PFSK-1 (cell line): ENCODE data around the gene ZNF710.

Experiments used
- FOXP2 ChIP-seq: optimal IDR thresholded peaks from 2 replicates; pipeline ENCODE3; 2011; ENCODE audit warnings: borderline replicate concordance, control low read depth, inconsistent platforms; ENCODE audit not compliant: insufficient read depth; ENCODE audit errors: extremely low read length, extremely low read depth
- POLR2AphosphoS5 ChIP-seq: IDR thresholded peaks from 2 replicates; pipeline ENCODE4 v1.6.1; 2012; ENCODE audit warnings: low read depth, mild to moderate bottlenecking, control low read depth, low read length, moderate library complexity
- SIN3A ChIP-seq: IDR thresholded peaks from 2 replicates; pipeline ENCODE4 v1.6.1; 2012; ENCODE audit warnings: mild to moderate bottlenecking, low read length, moderate library complexity, borderline replicate concordance; ENCODE audit not compliant: insufficient read depth
- TAF1 ChIP-seq: IDR thresholded peaks from 2 replicates; pipeline ENCODE4 v1.6.1; 2012; ENCODE audit warnings: low read length, control low read depth, borderline replicate concordance; ENCODE audit not compliant: insufficient read depth
- TF ChIP-seq, protein P1 (sequence below), 2 experiments: IDR thresholded peaks; 2 replicates each; pipeline versions ENCODE4 v1.6.1 to v1.8.0; 2011 to 2012; ENCODE audit warnings: low read depth in 2 of 2, low read length in 2 of 2, control low read depth in 1 of 2, inconsistent platforms in 1 of 2, mild to moderate bottlenecking in 1 of 2, moderate library complexity in 1 of 2; ENCODE audit not compliant: insufficient read depth in 1 of 2

Gene ZNF710

GRCh38 chr15:90001683-90002427 is 731 bp downstream of the ZNF710 start:
- TF ChIP-seq, protein P1, sequence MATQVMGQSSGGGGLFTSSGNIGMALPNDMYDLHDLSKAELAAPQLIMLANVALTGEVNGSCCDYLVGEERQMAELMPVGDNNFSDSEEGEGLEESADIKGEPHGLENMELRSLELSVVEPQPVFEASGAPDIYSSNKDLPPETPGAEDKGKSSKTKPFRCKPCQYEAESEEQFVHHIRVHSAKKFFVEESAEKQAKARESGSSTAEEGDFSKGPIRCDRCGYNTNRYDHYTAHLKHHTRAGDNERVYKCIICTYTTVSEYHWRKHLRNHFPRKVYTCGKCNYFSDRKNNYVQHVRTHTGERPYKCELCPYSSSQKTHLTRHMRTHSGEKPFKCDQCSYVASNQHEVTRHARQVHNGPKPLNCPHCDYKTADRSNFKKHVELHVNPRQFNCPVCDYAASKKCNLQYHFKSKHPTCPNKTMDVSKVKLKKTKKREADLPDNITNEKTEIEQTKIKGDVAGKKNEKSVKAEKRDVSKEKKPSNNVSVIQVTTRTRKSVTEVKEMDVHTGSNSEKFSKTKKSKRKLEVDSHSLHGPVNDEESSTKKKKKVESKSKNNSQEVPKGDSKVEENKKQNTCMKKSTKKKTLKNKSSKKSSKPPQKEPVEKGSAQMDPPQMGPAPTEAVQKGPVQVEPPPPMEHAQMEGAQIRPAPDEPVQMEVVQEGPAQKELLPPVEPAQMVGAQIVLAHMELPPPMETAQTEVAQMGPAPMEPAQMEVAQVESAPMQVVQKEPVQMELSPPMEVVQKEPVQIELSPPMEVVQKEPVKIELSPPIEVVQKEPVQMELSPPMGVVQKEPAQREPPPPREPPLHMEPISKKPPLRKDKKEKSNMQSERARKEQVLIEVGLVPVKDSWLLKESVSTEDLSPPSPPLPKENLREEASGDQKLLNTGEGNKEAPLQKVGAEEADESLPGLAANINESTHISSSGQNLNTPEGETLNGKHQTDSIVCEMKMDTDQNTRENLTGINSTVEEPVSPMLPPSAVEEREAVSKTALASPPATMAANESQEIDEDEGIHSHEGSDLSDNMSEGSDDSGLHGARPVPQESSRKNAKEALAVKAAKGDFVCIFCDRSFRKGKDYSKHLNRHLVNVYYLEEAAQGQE (IDR thresholded peaks at IDR 0.05; ENCODE audit: insufficient read depth in 1 of 2, low read depth in 2 of 2, low read length in 2 of 2), result no peak
- TF ChIP-seq POLR2AphosphoS5, result 0 out of 2 replicates have a peak, but pooled peaks have one; percentile 14
- TF ChIP-seq FOXP2, result no peak

GRCh38 chr15:90002428-90002844 is 1.3 kb downstream of the ZNF710 start:
- TF ChIP-seq TAF1 (no peak), SIN3A (no peak), POLR2AphosphoS5 (no peak), FOXP2 (no peak)
- TF ChIP-seq, protein P1 (IDR thresholded peaks at IDR 0.05; ENCODE audit: insufficient read depth in 1 of 2, low read depth in 2 of 2, low read length in 2 of 2), result no peak

DNA sequence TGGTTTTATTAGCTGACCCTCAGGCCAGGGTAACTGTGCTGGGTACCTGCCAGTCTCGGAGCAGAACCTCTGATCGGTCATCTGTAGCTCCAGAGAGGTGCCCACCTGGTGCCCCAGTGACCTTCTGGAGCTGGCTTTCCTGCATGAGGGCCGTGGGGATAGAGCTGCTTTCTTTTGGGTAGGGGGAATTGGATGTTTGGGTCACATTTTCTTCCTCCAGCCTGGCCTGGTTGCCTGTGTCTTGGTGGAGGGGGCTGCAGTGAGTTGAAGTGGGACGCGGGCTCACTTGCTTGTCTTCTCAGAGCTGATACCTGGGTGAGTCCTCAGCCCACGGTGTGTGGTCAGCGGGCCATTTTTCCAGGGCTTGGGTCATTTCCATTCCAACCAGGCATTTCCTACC is 2.6 kb downstream of the ZNF710 start:
- TF ChIP-seq POLR2AphosphoS5, result no peak
- TF ChIP-seq SIN3A, result no peak
- TF ChIP-seq, protein P1 (IDR thresholded peaks at IDR 0.05; ENCODE audit: insufficient read depth in 1 of 2, low read depth in 2 of 2, low read length in 2 of 2), result no peak
- TF ChIP-seq TAF1, result no peak
- TF ChIP-seq FOXP2, result no peak

DNA sequence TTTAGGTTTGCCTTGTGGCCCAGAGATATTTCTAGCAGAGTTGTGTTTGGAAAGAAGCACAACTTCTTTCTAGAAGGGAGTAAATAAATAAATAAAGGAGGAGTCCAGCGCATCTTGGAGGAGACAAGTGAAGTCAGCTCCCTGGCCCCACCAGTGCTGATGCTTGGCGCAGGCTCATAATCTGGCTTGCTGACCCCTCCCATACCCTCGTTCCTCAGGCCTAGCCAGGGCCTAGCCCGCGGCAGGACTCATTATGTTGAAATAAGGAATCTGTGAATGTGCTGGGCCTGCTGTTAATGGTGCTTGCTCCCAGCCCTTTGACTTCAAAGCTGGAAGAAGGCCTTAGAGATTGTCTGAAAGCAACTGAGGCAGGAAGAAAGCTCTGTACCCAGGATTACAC is 3.1 kb downstream of the ZNF710 start:
- TF ChIP-seq FOXP2 (no peak), TAF1 (no peak)
- TF ChIP-seq, protein P1 (IDR thresholded peaks at IDR 0.05; ENCODE audit: insufficient read depth in 1 of 2, low read depth in 2 of 2, low read length in 2 of 2), result no peak

DNA sequence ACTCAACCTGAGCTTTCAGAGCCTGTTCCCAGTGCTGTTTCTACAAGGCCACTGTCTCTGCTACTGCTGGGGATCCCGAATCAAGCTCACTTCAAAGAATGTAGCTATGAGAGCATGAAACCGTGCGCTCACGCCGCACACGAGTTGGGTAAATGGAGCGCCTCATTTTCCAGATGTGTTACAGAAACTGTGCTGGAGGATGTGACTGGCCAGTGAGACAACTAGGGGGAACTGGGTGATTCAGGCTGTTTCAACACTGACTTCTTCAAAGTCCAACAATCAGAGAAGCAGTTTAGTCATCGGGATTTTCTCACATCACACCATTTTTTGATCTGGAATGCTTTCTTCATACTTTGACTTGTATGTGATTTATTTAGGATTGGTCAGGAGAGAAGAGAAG is 3.5 kb downstream of the ZNF710 start:
- no peak for TF ChIP-seq SIN3A
- TF ChIP-seq FOXP2, result no peak
- TF ChIP-seq, protein P1 (IDR thresholded peaks at IDR 0.05; ENCODE audit: insufficient read depth in 1 of 2, low read depth in 2 of 2, low read length in 2 of 2), result no peak
- TF ChIP-seq TAF1, result no peak
- no peak for TF ChIP-seq POLR2AphosphoS5
